Measurements from ENCODE around the gene PLXDC1. TPM values are rescaled to one million over a fixed set of nuclear protein-coding genes. Genes with fewer than 3 reads are reported as not detected.

PLXDC1 gene
- total and polyA plus RNA-seq, 2 of the 13 experiments (the other 11 are each of a cell fraction or from before 2014, with no cell fraction given), result not detected

DNA sequence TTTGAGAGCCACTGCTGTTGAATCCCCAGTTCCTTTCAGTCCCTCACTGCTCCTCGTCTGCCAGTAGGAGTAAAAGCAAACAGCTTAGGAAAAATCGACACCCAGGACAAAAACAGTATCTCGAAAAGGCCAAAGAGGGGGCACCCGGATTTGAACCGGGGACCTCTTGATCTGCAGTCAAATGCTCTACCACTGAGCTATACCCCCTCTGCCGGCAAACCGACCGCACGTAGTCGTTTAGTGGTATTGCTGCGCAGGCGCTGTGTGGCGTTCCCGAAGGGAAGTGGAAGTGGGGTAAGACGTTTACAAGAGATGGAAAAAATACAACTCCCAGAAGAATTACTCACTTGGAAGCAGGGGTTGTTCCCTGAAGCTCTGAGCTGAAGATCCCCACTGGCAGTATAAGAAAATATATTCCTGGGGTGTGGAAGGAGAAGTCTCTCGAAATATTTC lies 2.2 kb upstream of the PLXDC1 start (continued):
- TF ChIP-seq MAFK (conservative IDR thresholded peaks at IDR 0.05 in 1 of 2, IDR thresholded peaks at IDR 0.05 in 1 of 2; ENCODE audit: low read length in 2 of 2), result no peak
- 0 out of 2 replicates have a peak, but pooled peaks have one; percentile 3 for TF ChIP-seq MEF2D (CRISPR knock-in tag; IDR thresholded peaks at IDR 0.05)
- TF ChIP-seq ZGPAT (CRISPR knock-in tag; IDR thresholded peaks at IDR 0.05), result no peak
- no peak for TF ChIP-seq ZNF704 (CRISPR knock-in tag; IDR thresholded peaks at IDR 0.05; ENCODE audit: borderline replicate concordance)
- no peak for TF ChIP-seq MYNN (CRISPR knock-in tag; IDR thresholded peaks at IDR 0.05; ENCODE audit: low read depth)
- TF ChIP-seq ZNF354B (CRISPR knock-in tag; IDR thresholded peaks at IDR 0.05), result no peak
- TF ChIP-seq FIP1L1 (IDR thresholded peaks at IDR 0.05; ENCODE audit: borderline replicate concordance, insufficient read depth, low read depth, low read length), result no peak
- TF ChIP-seq CREM (IDR thresholded peaks at IDR 0.05), result peak; percentile 20; the same call in 1 of the 2 replicates
- TF ChIP-seq CREM (CRISPR knock-in tag; IDR thresholded peaks at IDR 0.05), result no peak
- no peak for TF ChIP-seq SIX4 (CRISPR knock-in tag; IDR thresholded peaks at IDR 0.05)
- TF ChIP-seq STAT5B (CRISPR knock-in tag; IDR thresholded peaks at IDR 0.05), result no peak
- TF ChIP-seq ZBTB49 (CRISPR knock-in tag; IDR thresholded peaks at IDR 0.05; ENCODE audit: borderline replicate concordance), result no peak
- no peak for TF ChIP-seq THAP7 (CRISPR knock-in tag; IDR thresholded peaks at IDR 0.05)
- no peak for TF ChIP-seq ZMYM4 (CRISPR knock-in tag; IDR thresholded peaks at IDR 0.05)
- TF ChIP-seq ATAD3A (CRISPR knock-in tag; IDR thresholded peaks at IDR 0.05), result no peak
- no peak for TF ChIP-seq HDAC1 (CRISPR knock-in tag; IDR thresholded peaks at IDR 0.05)
- no peak for TF ChIP-seq MLXIP (CRISPR knock-in tag; IDR thresholded peaks at IDR 0.05; ENCODE audit: borderline replicate concordance)
- 0 out of 2 replicates have a peak, but pooled peaks have one; percentile 25 for TF ChIP-seq KLF12 (CRISPR knock-in tag; IDR thresholded peaks at IDR 0.05; ENCODE audit: borderline replicate concordance)
- TF ChIP-seq NFATC3 (CRISPR knock-in tag; IDR thresholded peaks at IDR 0.05), result no peak
- TF ChIP-seq ZNF430 (CRISPR knock-in tag; IDR thresholded peaks at IDR 0.05), result no peak
- 0 out of 2 replicates have a peak, but pooled peaks have one; percentile 53 for TF ChIP-seq NR2F2 (IDR thresholded peaks at IDR 0.05; ENCODE audit: borderline replicate concordance, low read depth)
- no peak for TF ChIP-seq NR2C2 (CRISPR knock-in tag; IDR thresholded peaks at IDR 0.05; ENCODE audit: borderline replicate concordance)
- peak; percentile 33 for TF ChIP-seq SKI (IDR thresholded peaks at IDR 0.05; ENCODE audit: partially characterized antibody)
